ENCODE results near the gene CCDC186.

DNA sequence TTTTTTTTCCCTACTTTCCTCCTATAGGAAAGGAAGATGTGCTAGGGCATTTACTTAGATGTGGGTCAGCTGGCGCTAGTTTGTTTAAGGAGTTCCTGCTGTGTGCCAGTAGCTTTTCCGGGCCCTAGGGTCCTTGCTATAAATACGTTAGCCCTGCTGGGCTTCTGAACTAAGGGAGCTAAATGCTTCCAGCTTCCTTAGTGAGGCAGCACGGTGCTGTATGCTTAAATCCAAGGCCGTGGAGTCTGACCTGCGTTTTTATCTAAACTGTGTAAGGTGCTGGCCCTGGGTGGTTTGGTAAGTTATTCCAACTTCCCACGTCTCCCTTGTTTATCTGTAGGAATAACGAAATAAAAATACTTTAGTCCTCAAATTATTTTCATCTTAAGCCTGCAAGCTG, 5.7 kb upstream of the CCDC186 start:
- TF ChIP-seq EZH2 (IDR thresholded peaks at IDR 0.05): no peak
- no peak for TF ChIP-seq POLR2AphosphoS5 (IDR thresholded peaks at IDR 0.05; ENCODE audit: borderline replicate concordance, low read depth, low read length)
- TF ChIP-seq FOXP2 (optimal IDR thresholded peaks at IDR 0.05; ENCODE audit: control extremely low read depth, extremely low read length, insufficient read depth): no peak
